ENCODE results near the gene CDRT4.
"Not testable (repeated sequence)": the region's sequence is repeated elsewhere in the genome, so short reads cannot be mapped to it uniquely, and the experiment has no call there.

The CDRT4 gene

DNA sequence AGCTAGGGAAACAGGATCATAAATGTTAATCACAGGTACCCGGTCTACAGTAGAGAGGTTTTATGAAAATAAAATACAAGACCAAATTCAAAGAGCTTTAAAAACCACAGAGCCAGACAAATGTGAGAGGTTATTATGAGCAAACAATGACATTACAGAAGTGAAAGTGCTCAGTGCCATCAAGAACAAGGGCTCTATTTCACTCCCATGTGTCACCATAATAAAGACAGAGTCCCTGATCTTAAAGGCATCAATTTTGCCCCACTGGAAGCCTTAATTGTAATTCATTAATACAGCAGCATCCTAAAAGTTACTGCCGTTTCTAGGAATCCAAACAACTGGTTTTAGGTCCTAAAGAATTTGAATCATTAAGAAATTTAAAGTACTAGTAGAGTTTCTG, 43.7 kb upstream of the CDRT4 start:
- no peak overlapping the region for H3K4me3 ChIP-seq (ENCODE audit: low read depth, low read length)
- no peak for DNase-seq (ENCODE audit: low read depth)
- TF ChIP-seq, protein P1, sequence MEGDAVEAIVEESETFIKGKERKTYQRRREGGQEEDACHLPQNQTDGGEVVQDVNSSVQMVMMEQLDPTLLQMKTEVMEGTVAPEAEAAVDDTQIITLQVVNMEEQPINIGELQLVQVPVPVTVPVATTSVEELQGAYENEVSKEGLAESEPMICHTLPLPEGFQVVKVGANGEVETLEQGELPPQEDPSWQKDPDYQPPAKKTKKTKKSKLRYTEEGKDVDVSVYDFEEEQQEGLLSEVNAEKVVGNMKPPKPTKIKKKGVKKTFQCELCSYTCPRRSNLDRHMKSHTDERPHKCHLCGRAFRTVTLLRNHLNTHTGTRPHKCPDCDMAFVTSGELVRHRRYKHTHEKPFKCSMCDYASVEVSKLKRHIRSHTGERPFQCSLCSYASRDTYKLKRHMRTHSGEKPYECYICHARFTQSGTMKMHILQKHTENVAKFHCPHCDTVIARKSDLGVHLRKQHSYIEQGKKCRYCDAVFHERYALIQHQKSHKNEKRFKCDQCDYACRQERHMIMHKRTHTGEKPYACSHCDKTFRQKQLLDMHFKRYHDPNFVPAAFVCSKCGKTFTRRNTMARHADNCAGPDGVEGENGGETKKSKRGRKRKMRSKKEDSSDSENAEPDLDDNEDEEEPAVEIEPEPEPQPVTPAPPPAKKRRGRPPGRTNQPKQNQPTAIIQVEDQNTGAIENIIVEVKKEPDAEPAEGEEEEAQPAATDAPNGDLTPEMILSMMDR (conservative IDR thresholded peaks at IDR 0.05; ENCODE audit: low read depth, low read length): no peak

DNA sequence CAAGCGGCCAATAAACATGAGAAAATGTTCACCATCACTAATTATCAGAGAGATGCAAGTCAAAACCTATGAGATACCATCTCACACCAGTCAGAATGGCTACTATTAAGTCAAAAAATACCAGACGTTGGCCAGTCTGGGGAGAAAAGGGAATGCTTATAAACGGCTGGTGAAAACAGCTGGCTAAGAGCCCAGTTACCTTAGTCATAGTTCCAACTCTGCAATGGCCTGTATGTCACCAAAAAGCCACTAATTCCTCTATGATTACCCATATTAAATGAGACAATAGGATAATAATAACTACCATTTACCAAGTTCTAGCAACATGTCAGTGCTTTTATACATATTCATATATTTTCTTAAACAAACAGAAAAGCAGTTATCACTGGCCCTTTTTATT, 42.9 kb upstream of the CDRT4 start:
- TF ChIP-seq, protein P1 (conservative IDR thresholded peaks at IDR 0.05; ENCODE audit: low read depth, low read length): no peak
- DNase-seq (ENCODE audit: low read depth): peak; percentile 61
- no peak overlapping the region for H3K4me3 ChIP-seq (ENCODE audit: low read depth, low read length)

DNA sequence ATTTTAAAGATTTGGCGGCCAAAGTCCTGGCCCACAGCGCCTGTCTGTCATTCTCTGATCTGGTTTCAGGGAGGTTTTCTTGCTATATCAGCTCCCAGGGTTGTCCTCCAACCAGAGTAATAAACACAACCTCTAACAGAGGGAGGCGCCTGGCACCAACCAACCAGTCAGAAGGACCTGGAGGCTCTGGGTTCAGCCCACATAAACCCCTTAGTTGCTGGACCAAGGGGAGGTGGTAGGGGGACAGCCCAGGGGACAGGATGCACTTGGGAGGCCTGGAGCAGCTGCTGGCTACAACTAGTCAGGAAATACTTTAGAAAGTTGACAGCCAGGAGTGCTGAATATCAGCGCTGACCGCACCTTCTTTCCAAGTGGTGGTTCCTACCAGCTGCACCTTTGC, 41.7 kb upstream of the CDRT4 start:
- no peak for DNase-seq (ENCODE audit: low read depth)
- H3K4me3 ChIP-seq (ENCODE audit: low read depth, low read length): no peak overlapping the region
- TF ChIP-seq, protein P1 (conservative IDR thresholded peaks at IDR 0.05; ENCODE audit: low read depth, low read length): no peak

DNA sequence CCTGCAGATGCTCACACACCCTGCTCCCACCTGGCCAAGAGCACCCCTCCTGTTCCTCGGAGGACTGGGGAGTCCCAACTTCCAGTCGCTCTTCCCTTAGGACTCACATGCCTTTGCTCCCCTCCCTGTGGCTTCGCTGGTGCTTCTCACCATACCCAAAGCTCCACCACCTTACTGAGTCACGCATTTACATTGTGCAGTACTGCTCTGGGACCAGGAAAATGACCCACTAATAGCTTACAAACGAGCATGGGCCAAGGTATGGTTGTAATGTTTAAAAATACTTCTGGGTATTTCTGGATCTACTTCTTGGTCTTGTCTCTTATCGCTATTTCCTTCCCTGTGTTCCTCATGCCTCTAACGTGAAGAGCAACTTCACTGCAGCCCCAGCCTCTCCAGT, 41.0 kb upstream of the CDRT4 start:
- TF ChIP-seq, protein P1 (conservative IDR thresholded peaks at IDR 0.05; ENCODE audit: low read depth, low read length): no peak
- no peak for DNase-seq (ENCODE audit: low read depth)
- H3K4me3 ChIP-seq (ENCODE audit: low read depth, low read length): no peak overlapping the region

DNA sequence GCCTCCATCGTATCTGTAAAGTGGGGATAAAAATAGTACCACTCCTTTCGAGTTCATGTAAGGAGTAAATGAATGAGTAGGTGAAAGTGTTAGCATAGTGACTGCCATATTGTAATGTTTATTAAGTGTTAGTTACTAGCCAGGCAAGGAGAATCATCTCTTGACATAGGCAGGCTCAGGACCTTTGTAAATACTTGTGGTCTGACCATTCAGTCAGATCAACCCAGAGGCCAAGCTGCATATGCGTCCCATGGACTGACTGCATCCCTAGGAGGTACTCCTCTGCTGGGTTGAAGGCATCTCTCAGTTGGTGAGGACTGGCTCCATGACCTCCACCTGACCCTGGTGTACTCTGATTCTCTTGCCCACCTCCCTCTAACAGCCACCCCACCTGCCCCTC, 40.5 kb upstream of the CDRT4 start:
- H3K4me3 ChIP-seq (ENCODE audit: low read depth, low read length): no peak overlapping the region
- TF ChIP-seq, protein P1 (conservative IDR thresholded peaks at IDR 0.05; ENCODE audit: low read depth, low read length): no peak
- DNase-seq (ENCODE audit: low read depth): peak; percentile 76

DNA sequence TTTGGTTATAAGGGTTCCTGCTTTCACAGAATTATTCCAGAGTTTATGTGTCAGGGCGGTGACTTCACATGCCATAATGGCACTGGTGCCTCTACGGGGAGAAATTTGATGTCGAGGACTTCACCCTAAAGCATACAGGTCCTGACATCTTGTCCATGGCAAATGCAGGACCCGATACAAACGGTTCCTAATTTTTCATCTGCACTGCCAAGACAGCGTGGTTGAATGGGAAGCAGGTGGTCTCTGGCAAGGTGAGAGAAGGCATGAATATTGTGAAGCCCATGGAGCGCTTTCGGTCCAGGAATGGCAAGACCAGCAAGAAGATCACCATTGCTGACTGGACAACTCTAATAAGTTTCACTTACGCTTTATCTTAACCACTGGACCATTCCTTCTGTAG, 39.6 kb upstream of the CDRT4 start:
- TF ChIP-seq, protein P1 (conservative IDR thresholded peaks at IDR 0.05; ENCODE audit: low read depth, low read length): no peak
- no peak overlapping the region for H3K4me3 ChIP-seq (ENCODE audit: low read depth, low read length)
- no peak for DNase-seq (ENCODE audit: low read depth)

DNA sequence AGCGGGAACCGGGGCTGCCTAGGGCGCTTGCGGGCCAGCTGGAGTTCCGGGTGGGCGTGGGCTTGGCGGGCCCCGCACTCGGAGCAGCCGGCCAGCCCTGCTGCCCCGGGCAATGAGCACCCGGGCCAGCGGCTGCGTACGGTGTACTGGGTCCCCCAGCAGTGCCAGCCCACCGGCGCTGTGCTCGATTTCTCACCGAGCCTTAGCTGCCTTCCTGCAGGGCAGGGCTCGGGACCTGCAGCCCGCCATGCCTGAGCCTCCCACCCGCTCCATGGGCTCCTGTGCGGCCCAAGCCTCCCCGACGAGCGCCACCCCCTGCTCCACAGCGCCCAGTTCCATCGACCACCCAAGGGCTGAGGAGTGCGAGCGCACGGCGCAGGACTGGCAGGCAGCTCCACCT, 38.3 kb upstream of the CDRT4 start:
- not testable (repeated sequence) for DNase-seq (ENCODE audit: low read depth); H3K4me3 ChIP-seq (ENCODE audit: low read depth, low read length)

DNA sequence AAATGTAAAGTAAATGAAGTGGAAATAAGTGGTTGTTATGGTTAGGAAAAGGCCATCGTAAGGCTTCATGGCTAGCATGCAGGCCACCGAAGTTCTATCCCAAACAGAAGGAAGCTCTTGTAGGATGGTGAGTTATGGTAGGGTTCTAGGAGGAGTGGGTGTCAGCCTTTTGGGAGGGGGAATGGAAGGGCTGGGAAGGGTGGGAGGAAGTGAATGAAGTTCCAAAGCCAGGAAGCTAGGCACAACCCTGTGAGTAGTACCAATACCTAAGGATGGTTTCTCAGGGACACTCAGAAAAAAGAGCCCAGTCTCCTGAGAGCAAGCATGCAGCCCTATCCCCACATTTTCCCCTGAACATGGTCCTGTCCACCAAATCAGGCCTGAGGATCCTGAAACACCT, 36.3 kb upstream of the CDRT4 start:
- no peak overlapping the region for H3K4me3 ChIP-seq (ENCODE audit: low read depth, low read length)
- DNase-seq (ENCODE audit: low read depth): no peak
- TF ChIP-seq, protein P1 (conservative IDR thresholded peaks at IDR 0.05; ENCODE audit: low read depth, low read length): no peak
